Forelimb muscle (tissue), 1 donor: ENCODE measurements around the gene MYO1C. TPM values are rescaled to one million over a fixed set of nuclear protein-coding genes. Genes with fewer than 3 reads are reported as not detected.
"Not testable (repeated sequence)": the region's sequence is repeated elsewhere in the genome, so short reads cannot be mapped to it uniquely, and the experiment has no call there.

Experiments
- DNase-seq: peaks from one replicate; pipeline ENCODE4 v3.0.0-alpha.2; 2013; ENCODE audit warnings: low read depth
- polyA plus RNA-seq: library from polyadenylated mRNA; unstranded; fragments of 120-200 nt; gene quantifications from one replicate; pipeline ENCODE4 v1.2.1, GENCODE V29; 2013; ENCODE audit not compliant: insufficient read length

Gene MYO1C
- polyA plus RNA-seq, 1 donor = 81.1 TPM

GRCh38 chr17:1509290-1509881 lies 16.9 kb upstream of the MYO1C start:
- no peak for DNase-seq

- not testable (repeated sequence) for DNase-seq
Measured at GRCh38 chr17:1508709-1509108, 16.2 kb upstream of the MYO1C start.

GRCh38 chr17:1506649-1507267 lies 14.3 kb upstream of the MYO1C start:
- no peak for DNase-seq

- no peak for DNase-seq
Measured at GRCh38 chr17:1505586-1505985, 13.1 kb upstream of the MYO1C start.

GRCh38 chr17:1504866-1505265 lies 12.4 kb upstream of the MYO1C start:
- DNase-seq = no peak

- no peak for DNase-seq
Measured at GRCh38 chr17:1503699-1504098, 11.2 kb upstream of the MYO1C start.

GRCh38 chr17:1498869-1499268 lies 6.4 kb upstream of the MYO1C start:
- DNase-seq = no peak

GRCh38 chr17:1498233-1498632 lies 5.7 kb upstream of the MYO1C start:
- DNase-seq = no peak

GRCh38 chr17:1497831-1498230 lies 5.3 kb upstream of the MYO1C start:
- no peak for DNase-seq

- no peak for DNase-seq
Measured at GRCh38 chr17:1496869-1497268, 4.4 kb upstream of the MYO1C start.

- DNase-seq = no peak
Measured at GRCh38 chr17:1495265-1495989, 2.9 kb upstream of the MYO1C start.

GRCh38 chr17:1494736-1495253 lies 2.3 kb upstream of the MYO1C start:
- no peak for DNase-seq

- DNase-seq = no peak
Measured at GRCh38 chr17:1494203-1494602, 1.7 kb upstream of the MYO1C start.

- no peak for DNase-seq
Measured at GRCh38 chr17:1493291-1493980, 950 bp upstream of the MYO1C start.

- DNase-seq = no peak
Measured at GRCh38 chr17:1491443-1492248, 840 bp downstream of the MYO1C start.

- DNase-seq = no peak
Measured at GRCh38 chr17:1490643-1491442, 1.6 kb downstream of the MYO1C start.

GRCh38 chr17:1488826-1489270 lies 3.6 kb downstream of the MYO1C start:
- no peak for DNase-seq

- no peak for DNase-seq
Measured at GRCh38 chr17:1487939-1488825, 4.3 kb downstream of the MYO1C start.
